Measurements from ENCODE around the gene CASS4.

Gene CASS4

DNA sequence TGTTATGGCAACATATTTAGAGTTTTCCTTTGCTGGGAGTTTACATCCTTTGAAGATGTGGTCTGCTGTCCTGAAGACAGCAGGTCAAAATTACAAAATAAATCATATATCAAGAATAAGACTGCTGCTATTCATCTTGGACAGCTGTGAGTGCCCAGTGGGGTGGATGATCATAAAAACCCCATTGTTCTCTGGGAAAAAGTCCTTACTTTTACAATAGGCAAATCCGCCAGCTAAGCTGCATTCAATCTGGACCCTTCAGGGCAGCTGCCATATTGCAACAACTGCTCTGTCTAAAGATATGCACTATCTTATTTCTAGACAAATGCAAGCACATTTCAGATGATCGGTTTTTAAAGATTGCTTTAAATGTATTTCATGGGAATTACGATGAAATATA lies 19.4 kb downstream of the CASS4 start:
- H3K4me3 ChIP-seq (replicated peaks in 1 of 2; ENCODE audit: low read depth in 2 of 2, low read length in 2 of 2), result no peak overlapping the region
- TF ChIP-seq, protein P1, sequence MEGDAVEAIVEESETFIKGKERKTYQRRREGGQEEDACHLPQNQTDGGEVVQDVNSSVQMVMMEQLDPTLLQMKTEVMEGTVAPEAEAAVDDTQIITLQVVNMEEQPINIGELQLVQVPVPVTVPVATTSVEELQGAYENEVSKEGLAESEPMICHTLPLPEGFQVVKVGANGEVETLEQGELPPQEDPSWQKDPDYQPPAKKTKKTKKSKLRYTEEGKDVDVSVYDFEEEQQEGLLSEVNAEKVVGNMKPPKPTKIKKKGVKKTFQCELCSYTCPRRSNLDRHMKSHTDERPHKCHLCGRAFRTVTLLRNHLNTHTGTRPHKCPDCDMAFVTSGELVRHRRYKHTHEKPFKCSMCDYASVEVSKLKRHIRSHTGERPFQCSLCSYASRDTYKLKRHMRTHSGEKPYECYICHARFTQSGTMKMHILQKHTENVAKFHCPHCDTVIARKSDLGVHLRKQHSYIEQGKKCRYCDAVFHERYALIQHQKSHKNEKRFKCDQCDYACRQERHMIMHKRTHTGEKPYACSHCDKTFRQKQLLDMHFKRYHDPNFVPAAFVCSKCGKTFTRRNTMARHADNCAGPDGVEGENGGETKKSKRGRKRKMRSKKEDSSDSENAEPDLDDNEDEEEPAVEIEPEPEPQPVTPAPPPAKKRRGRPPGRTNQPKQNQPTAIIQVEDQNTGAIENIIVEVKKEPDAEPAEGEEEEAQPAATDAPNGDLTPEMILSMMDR (IDR thresholded peaks at IDR 0.05; ENCODE audit: low read depth, low read length), result no peak
- DNase-seq (ENCODE audit: low read depth in 2 of 2), result no peak

DNA sequence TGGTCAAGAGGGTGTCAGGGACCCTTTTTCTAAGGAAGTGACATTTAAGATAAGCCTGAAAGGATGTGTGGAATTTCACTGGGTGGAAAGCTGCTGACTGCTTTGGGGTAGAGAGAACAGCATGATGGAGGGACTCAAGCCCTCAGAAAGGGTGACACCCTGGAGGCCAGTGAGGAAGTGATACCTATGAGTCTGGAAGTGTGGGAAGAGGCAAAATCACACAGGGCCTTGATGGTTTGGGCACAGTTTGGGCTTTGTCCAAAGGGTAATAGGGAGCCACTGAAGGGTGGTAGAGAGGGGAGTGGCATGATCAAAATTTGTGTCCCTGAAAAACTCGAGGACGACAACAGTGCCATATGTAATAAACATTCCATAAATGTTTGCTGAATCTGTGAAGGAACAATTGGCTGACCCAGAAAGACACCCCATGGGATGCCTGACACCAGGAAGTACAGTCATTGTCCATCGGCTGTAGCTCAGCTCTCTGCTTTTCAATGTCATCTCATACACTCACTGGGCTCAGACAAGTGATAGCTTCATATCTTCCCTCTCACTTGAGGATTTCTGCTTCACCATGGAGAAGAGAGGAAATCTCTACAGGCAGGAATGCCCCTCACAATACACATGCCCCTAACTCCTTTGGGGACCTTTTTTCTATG lies 21.3 kb downstream of the CASS4 start:
- TF ChIP-seq, protein P1 (IDR thresholded peaks at IDR 0.05; ENCODE audit: low read depth, low read length), result no peak
- DNase-seq (ENCODE audit: low read depth in 2 of 2), result peak in 1 of 2 donors; percentile 49
- H3K4me3 ChIP-seq (replicated peaks in 1 of 2; ENCODE audit: low read depth in 2 of 2, low read length in 2 of 2), result no peak overlapping the region

DNA sequence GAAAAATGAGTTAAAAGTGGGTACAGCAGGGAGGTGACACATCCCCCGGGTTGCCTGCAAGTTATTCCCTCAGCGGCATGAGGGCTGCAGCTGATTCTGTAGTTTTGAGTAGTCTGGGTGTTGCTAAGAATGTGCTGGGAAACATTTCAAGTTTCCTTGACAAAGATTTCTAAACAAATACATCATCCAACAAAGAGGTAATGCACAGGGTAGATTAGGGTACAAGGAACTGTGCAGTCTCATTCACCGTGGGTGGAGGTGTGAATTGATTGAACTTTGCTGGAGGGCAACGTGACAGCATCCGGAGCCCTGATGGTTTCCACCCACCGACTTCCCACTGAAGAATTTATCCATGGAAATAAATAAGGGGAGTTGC lies 21.8 kb downstream of the CASS4 start:
- H3K4me3 ChIP-seq (replicated peaks in 1 of 2; ENCODE audit: low read depth in 2 of 2, low read length in 2 of 2), result no peak overlapping the region
- peak; percentile 76 to 92 for DNase-seq (ENCODE audit: low read depth in 2 of 2)
- TF ChIP-seq, protein P1 (IDR thresholded peaks at IDR 0.05; ENCODE audit: low read depth, low read length), result no peak

DNA sequence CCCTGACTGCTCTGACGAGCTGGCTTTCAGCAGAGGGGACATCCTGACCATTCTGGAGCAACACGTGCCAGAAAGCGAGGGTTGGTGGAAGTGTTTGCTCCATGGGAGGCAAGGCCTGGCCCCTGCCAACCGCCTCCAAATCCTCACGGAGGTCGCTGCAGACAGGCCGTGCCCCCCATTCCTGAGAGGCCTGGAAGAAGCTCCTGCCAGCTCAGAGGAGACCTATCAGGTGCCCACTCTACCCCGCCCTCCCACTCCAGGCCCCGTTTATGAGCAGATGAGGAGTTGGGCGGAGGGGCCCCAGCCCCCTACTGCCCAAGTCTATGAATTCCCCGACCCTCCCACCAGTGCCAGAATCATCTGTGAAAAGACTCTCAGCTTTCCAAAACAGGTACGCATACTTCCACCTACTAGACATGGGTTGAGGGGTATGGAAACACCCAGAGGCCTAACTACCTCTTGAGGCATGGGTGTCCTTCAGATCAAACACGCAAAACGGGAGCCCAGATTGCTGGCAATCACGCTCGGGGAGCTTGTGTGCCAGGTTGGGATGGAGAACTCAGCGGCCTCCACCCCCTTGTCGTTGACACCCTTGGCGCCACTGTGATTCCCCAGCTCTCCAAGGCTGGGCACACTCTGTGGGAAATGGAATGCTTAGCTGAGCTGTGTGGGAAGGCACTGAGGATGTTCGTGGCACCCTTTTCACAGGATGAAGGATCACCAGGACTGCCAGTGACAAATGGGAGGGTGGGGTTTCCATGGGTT lies 25.3 kb downstream of the CASS4 start:
- TF ChIP-seq, protein P1 (IDR thresholded peaks at IDR 0.05; ENCODE audit: low read depth, low read length), result no peak

DNA sequence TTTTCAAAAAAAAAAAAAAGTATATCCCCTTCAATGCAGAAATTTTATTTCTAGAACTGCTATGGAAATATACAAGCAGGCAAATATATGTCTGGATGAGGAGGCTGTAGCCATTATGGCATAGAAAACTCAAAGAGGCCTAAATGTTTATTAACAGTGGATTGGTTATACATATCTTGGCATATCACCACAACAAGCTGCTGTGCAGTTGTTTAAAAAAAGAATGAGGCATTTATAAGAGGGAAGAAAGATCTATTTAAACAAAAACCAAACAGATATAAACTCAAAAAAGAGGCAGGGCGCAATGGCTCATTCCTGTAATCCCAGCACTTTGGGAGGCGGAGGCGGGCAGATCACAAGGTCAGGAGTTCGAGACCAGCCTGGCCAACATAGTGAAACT lies 26.2 kb downstream of the CASS4 start:
- no peak for DNase-seq (ENCODE audit: low read depth in 2 of 2)
- TF ChIP-seq, protein P1 (IDR thresholded peaks at IDR 0.05; ENCODE audit: low read depth, low read length), result no peak
- H3K4me3 ChIP-seq (replicated peaks in 1 of 2; ENCODE audit: low read depth in 2 of 2, low read length in 2 of 2), result no peak overlapping the region

More for the DNA sequence above, 25.3 kb downstream of the CASS4 start:
- H3K4me3 ChIP-seq (replicated peaks in 1 of 2; ENCODE audit: low read depth in 2 of 2, low read length in 2 of 2), result no peak overlapping the region
- no peak for DNase-seq (ENCODE audit: low read depth in 2 of 2)

DNA sequence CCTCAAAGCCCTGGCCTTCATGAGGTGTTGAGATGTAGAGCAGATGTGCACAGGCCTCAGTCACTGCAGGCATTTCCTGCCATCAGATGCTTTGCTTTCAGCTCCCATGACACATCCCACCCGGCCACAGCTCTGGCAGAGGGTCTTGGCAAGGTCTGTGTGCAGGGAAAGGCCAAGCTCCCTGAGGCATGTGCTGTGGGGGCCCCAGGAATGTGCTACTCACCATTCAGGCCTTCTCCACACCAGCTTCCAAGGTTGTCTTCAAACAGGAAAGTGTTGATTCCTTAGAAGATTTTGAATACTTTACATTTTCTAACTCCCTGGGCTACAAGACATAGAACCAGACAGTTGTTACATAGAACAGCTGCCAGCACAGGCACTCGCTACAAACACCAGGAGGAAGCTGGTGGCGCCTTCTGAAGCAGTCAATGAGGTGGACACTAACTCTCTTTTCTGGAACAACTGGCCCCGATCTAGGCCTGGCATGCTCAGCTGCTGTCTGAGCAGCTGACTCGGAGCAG lies 27.8 kb downstream of the CASS4 start:
- DNase-seq (ENCODE audit: low read depth in 2 of 2), result peak; percentile 97 to 99
- H3K4me3 ChIP-seq (replicated peaks in 1 of 2; ENCODE audit: low read depth in 2 of 2, low read length in 2 of 2), result no peak overlapping the region
- TF ChIP-seq, protein P1 (IDR thresholded peaks at IDR 0.05; ENCODE audit: low read depth, low read length), result no peak
